GM23248 (cell line): ENCODE measurements around the gene KIF25.

ENCODE experiments used
- EZH2 ChIP-seq: fragments of 200-600 bp; sonication (generic); IDR thresholded peaks from 2 replicates; pipeline ENCODE4 v1.6.1; 2018; ENCODE audit warnings: antibody characterized with exemption, mild to moderate bottlenecking; ENCODE audit not compliant: insufficient read depth, poor library complexity, severe bottlenecking
- EZH2phosphoT487 ChIP-seq: fragments of 200-600 bp; sonication (generic); IDR thresholded peaks from 2 replicates; pipeline ENCODE4 v1.6.1; 2018; ENCODE audit warnings: antibody characterized with exemption, moderate library complexity, mild to moderate bottlenecking, low read depth; ENCODE audit not compliant: insufficient read depth

DNA sequence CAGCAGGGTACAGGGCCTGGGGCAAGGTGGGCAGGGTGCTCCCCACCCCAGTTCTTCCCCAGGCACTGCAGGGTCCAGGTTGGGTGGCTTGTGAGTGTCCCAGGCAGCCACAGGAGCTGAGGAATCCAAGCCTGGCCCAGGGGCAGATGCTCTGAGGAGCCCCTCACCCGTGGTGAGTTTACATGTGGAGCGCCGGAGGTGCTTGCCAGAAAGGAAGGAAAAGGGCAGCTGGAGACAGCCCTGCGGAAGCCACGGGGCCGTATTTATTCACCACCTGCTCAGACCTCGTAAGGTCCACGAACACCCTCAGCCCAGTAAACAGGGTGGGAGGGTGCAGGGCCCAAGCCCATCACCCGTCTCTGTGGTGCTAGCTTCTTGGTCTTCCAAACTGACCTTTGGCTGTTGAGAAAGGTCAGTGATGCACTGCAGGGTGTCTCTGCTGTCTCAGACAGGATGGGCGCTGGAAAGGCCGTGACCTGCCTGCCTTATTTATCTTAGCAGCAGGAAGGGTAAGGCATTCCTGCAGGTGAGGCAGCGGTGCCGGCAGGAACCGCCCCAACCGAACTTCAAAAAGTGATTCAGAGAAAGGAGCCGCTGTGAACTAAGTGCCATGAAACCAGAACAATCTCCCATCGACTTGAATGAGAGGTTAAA is 85.5 kb downstream of the KIF25 start:
- no peak for TF ChIP-seq EZH2phosphoT487
- no peak for TF ChIP-seq EZH2
